ENCODE data around the gene C3AR1. TPM values are rescaled to one million over a fixed set of nuclear protein-coding genes. Genes with fewer than 3 reads are reported as not detected.
"Not testable (repeated sequence)": the region's sequence is repeated elsewhere in the genome, so short reads cannot be mapped to it uniquely, and the experiment has no call there.

C3AR1 gene
- total RNA-seq, 2 experiments from 2014 or later = 0.94 to 0.97 TPM

DNA sequence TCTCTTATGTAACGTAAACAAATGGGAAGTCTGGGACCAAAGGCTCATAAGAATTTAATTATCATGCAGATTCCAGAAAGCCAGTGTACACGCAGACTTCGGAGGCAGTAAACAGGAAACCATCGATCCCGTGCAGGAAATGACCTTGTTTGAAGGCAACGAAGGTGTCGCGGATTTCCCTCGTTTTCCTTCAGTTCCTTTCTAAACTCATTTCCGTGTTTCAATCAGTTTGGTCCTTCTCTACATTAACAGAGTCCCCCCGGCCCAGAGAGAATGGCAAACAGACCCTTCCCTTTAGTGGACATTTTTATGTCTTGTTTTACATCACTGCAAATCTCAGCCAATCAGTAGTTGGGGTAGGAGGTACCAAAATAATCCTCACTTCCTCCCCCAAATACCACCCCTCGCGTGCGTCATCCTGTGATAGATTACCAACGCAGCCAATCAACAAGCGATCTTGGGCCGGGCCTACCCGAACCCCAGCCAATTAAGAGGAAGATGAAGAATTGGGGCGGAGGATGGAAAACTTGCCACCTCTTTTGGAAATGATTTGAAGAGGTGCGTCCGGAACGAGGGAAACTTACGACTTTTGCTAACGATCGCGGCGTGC, 39.8 kb downstream of the C3AR1 start:
- peaks cover 9% of the 10 kb centered on the region for H3K4me1 Mint-ChIP-seq (ENCODE audit: low read depth)
- ChIA-PET POLR2A (interaction anchor here (0.9 to 2.0 kb wide), 10 partner anchors 10 to 164 kb away, joined by 3 to 11 read pairs (median 4); partner anchors contain the start of genes C3AR1 and SLC2A3), CTCF (interaction anchor here (1.7 to 2.4 kb wide), 4 partner anchors 12 to 93 kb away, joined by 4 to 13 read pairs (median 6); no protein-coding TSS in a partner anchor)
- H3K27me3 Mint-ChIP-seq = no peaks in the 10 kb centered on the region
- H3K27ac Mint-ChIP-seq = peak overlapping the region; percentile 100
- H3K36me3 Mint-ChIP-seq = no peaks in the 10 kb centered on the region
- intact Hi-C loops (cut with micrococcal nuclease) = loop anchor here (1.0 to 2.0 kb wide), 8 partner anchors 26 to 386 kb away; partner anchors contain the start of gene NECAP1
- peak overlapping the region; percentile 88 for H3K4me3 Mint-ChIP-seq
- DNase-seq = peak; percentile 98
- no peaks in the 10 kb centered on the region for H3K9me3 Mint-ChIP-seq

DNA sequence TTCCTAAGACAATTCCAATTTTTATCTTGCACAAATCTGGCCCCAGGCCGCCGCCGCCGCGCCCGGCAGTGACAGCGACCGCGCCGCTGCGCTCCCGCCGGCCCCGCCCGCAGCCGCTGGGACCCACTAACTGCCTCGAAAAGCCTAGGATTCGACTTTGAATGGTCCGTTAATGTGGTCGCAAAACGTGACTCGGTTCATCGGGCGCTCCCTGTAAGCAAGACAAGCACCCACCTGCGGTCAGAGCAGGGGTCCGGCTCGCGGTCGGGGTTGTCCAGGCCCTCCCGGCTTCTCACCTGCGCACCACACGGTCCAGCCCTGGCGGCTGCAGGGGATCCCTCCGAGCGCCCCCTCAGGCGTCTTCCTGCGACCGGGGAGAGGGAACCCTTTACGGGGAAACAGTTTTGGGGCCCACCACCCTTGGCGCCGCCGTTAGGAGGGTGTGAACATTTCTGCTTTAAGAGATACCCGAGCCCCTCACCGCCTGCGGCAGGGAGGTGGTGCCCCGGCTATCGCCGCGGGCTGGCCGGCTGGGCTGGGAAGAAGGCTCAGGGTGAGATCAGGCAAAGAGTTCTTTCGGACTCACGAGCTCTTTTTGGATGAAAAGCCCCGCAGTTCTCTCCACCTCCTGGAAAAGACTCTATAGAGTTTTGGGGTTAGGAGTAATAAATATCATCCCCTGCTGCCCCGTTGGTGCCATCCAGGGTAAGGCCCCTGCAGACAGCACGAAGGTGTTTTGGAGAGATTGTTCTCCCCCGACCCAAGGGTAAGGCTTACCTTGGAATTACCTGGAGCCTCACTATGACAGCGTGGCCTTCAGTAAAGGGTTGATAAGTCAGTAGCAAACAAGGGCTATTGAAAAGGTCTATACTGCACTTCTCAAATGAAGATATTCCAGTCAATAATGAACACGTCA, 47.2 kb downstream of the C3AR1 start:
- Mint-ChIP-seq H3K4me1 (ENCODE audit: low read depth) (peaks cover 3% of the 10 kb centered on the region), H3K9me3 (no peaks in the 10 kb centered on the region), H3K36me3 (no peaks in the 10 kb centered on the region), H3K27me3 (peaks cover 27% of the 10 kb centered on the region), H3K4me3 (peak overlapping the region; percentile 56), H3K27ac (no peak overlapping the region)
- intact Hi-C loops (cut with micrococcal nuclease) = no loop called here
- DNase-seq = peak; percentile 30
- POLR2A ChIA-PET = interaction anchor here (0.6 kb wide), 1 partner anchor 49 kb away, joined by 3 read pairs; no protein-coding TSS in a partner anchor
- CTCF ChIA-PET = no interaction called here

DNA sequence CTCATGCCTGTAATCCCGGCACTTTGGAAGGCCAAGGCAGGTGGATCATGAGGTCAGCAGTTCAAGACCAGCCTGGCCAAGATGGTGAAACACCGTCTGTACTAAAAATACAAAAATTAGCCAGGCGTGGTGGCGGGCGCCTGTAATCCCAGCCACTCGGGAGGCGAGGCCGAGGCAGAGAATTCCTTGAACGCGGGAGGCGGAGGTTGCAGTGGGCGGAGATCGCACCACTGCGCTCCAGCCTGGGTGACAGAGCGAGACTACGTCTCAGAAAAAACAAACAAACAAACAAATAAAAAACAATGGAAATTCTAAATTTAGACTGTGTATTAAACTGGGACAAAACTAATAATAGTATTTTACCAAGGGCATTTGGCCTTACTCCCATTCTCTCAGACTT, 47.9 kb downstream of the C3AR1 start:
- POLR2A ChIA-PET; H3K27ac Mint-ChIP-seq; intact Hi-C loops (cut with micrococcal nuclease); DNase-seq; CTCF ChIA-PET; H3K9me3 Mint-ChIP-seq; H3K4me1 Mint-ChIP-seq (ENCODE audit: low read depth); H3K36me3 Mint-ChIP-seq: not testable (repeated sequence)
- Mint-ChIP-seq H3K27me3 (peaks cover 27% of the 10 kb centered on the region), H3K4me3 (peak overlapping the region; percentile 56)

DNA sequence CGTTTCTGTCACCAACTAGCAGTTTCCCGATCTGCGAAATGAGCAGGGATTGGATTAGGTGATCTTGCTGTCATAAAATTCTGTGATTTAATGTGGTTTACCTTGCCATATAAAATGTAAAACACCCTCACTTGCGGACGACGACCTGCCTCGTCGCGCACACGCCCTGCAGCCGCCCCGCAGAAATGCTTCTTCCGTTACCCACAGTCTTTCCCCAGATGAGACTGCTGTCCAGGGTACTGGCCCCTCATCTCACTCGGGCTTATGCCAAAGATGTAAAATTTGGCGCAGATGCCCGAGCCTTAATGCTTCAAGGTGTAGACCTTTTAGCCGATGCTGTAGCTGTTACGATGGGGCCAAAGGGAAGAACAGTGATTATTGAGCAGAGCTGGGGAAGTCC, 51.3 kb downstream of the C3AR1 start:
- peaks cover 3% of the 10 kb centered on the region for H3K4me1 Mint-ChIP-seq (ENCODE audit: low read depth)
- H3K4me3 Mint-ChIP-seq = no peak overlapping the region
- intact Hi-C loops (cut with micrococcal nuclease) = no loop called here
- H3K27me3 Mint-ChIP-seq = peaks cover 27% of the 10 kb centered on the region
- CTCF ChIA-PET = no interaction called here
- H3K27ac Mint-ChIP-seq = no peak overlapping the region
- no peaks in the 10 kb centered on the region for H3K36me3 Mint-ChIP-seq
- no peak for DNase-seq
- POLR2A ChIA-PET = no interaction called here
- H3K9me3 Mint-ChIP-seq = no peaks in the 10 kb centered on the region

DNA sequence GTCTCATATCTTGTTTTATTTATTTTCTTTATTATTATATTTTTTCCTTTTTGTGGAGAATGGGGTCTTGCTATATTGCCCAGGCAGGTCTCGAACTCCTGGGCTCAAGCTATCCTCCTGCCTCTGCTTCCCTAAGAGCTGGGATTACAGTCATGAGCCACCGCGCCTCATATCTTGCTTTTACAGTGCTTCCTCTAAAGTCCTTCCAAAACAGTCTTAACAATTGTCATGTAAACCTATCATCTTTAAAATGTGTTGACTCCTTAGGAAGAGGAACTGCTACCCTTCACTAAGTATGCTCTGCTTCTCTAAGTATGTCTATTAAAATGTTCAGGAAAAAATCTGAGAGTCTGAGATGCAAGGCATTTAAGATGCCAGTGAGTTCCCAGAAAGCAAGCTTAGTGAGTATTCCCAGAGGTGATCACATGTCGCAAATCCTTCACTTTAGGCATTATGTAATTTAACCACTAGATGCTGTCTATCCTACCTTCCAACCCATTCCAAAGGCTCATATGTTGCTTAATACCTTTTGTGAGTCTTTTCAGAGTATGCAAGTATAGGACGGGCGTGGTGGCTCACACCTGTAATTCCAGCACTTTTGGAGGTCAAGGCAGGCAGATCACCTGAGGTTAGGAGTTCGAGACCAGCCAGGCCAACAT, 53.4 kb downstream of the C3AR1 start:
- ChIA-PET CTCF (no interaction called here), POLR2A (no interaction called here)
- no peaks in the 10 kb centered on the region for H3K36me3 Mint-ChIP-seq
- H3K4me1 Mint-ChIP-seq (ENCODE audit: low read depth) = no peaks in the 10 kb centered on the region
- H3K9me3 Mint-ChIP-seq = no peaks in the 10 kb centered on the region
- H3K4me3 Mint-ChIP-seq = no peak overlapping the region
- no peak for DNase-seq
- no peak overlapping the region for H3K27ac Mint-ChIP-seq
- peaks cover 22% of the 10 kb centered on the region for H3K27me3 Mint-ChIP-seq
- intact Hi-C loops (cut with micrococcal nuclease) = no loop called here

DNA sequence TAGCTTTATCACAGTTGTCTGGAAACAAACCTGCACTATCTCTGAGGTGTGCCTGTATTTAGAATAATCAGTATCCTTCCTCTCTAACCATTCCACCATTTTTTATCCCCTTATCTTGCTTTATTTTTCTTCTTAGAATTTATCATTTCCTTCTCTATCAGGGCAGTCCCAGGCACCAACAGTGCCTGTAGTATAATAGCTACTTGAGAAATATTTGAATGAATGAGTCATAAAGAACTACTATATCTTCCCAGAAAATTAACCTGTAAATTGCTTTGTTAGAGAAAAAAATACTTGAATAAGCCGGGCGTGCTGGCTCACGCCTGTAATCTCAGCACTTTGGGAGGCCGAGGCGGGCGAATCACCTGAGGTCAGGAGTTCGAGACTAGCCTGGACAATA, 54.8 kb downstream of the C3AR1 start:
- intact Hi-C loops (cut with micrococcal nuclease) = no loop called here
- Mint-ChIP-seq H3K4me1 (ENCODE audit: low read depth) (no peaks in the 10 kb centered on the region), H3K27me3 (peaks cover 15% of the 10 kb centered on the region), H3K36me3 (no peaks in the 10 kb centered on the region), H3K4me3 (no peak overlapping the region), H3K27ac (no peak overlapping the region), H3K9me3 (no peaks in the 10 kb centered on the region)
- ChIA-PET POLR2A (no interaction called here), CTCF (interaction anchor here (0.6 kb wide), 1 partner anchor 533 kb away, joined by 5 read pairs; no protein-coding TSS in a partner anchor)
- DNase-seq = no peak

Other genes with a start within 250 kb of the C3AR1 start
- 1 to 10 TPM; 8.0 to 8.9 TPM for gene SLC2A14, start 193.4 kb downstream of the C3AR1 start, total RNA-seq
- gene SLC2A3, start 130.2 kb downstream of the C3AR1 start, total RNA-seq = 100 to 1,000 TPM; 310 to 315 TPM
- gene FOXJ2, start 33.6 kb downstream of the C3AR1 start, total RNA-seq = 10 to 100 TPM; 16.7 to 17.1 TPM
- gene NECAP1, start 15.9 kb upstream of the C3AR1 start, total RNA-seq = 10 to 100 TPM; 29.4 to 32.2 TPM
- gene CLEC4A, start 57.3 kb upstream of the C3AR1 start, total RNA-seq = 1 to 10 TPM; 1.2 TPM
- gene ZNF705A, start 90.7 kb upstream of the C3AR1 start, total RNA-seq = not detected
- under 1 TPM; 0.41 to 0.43 TPM for gene FAM90A1, start 161.3 kb upstream of the C3AR1 start, total RNA-seq